Right lobe of liver (tissue), 4 donors: Measurements from ENCODE around the gene GJC2.
"Not testable (repeated sequence)": the region's sequence is repeated elsewhere in the genome, so short reads cannot be mapped to it uniquely, and the experiment has no call there.

ENCODE experiments used
- CTCF ChIP-seq, 4 donors: fragments of 200-600 bp in 3 of 4; fragments of 450-650 bp in 1 of 4; IDR thresholded peaks; one replicate each; pipeline versions ENCODE4 v1.5.1 to v1.8.0; 2016 to 2022; ENCODE audit warnings: antibody characterized with exemption in 4 of 4, mild to moderate bottlenecking in 2 of 4
- POLR2A ChIP-seq: fragments of 450-650 bp; IDR thresholded peaks from one replicate; pipeline ENCODE4 v1.6.1; 2017; ENCODE audit warnings: antibody characterized with exemption, mild to moderate bottlenecking
- donor health status: DM: no; HTN: no; CAD: no.
- donor health status: DM: no; HTN: no; CAD: no.
- donor health status: DM: no; HTN: yes; CAD: no.

- TF ChIP-seq CTCF (IDR thresholded peaks at IDR 0.05); POLR2A: not testable (repeated sequence)
These were observed 24.1 kb downstream of the GJC2 start for GRCh38 chr1:228173528-228174481.
